HG02759 (cell line): ENCODE measurements around the gene AFF2.

Experiments
- ATAC-seq: cut with Tn5 transposase; IDR thresholded peaks from one replicate; pipeline ENCODE4 v1.9.1; 2021; ENCODE audit warnings: mild to moderate bottlenecking, moderate library complexity; ENCODE audit not compliant: unreplicated experiment

The AFF2 gene

GRCh38 chrX:148909758-148910157 lies 409.3 kb downstream of the AFF2 start:
- ATAC-seq: no peak

DNA sequence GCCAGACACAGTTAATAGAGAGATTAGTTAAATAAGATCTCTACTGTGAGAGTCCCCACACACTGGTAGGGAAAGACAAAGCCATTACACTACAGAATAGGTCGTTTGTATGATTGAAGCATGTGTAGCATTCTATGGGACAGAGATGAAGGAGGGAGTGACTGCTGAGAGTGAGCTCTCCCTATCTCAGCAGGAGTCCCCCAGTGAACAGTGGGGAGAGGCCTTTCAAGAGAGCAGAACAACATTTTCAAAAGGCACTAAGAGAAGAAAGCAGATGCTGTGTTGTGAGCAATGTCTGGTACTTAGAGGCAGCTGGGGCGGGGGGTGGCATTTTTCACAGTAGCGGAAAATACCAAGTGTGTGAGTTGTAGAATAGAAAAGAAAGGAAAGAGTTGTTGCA lies 413.6 kb downstream of the AFF2 start:
- ATAC-seq: no peak

GRCh38 chrX:148914783-148915182 lies 414.4 kb downstream of the AFF2 start:
- no peak for ATAC-seq

DNA sequence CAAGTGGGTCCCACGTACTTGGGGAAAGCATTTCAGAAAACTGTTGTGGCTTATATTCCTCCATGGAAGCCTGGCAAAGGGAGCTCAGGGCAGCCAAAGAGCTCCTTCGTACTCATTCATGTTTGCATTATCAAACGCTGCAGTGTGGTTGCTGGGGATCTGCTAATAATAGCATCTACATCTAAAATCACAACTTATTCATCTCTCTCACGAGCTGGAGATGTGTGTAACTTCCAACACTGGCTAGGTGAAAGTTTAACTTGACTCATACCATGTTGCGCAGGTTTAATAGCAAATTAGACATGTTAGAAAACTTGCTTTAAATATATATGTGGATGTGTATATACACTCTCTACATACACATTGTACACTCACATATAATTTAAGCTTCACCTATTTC lies 415.1 kb downstream of the AFF2 start:
- no peak for ATAC-seq

GRCh38 chrX:148917441-148917840 lies 417.0 kb downstream of the AFF2 start:
- ATAC-seq: no peak

GRCh38 chrX:148923631-148924030 lies 423.2 kb downstream of the AFF2 start:
- ATAC-seq: no peak

GRCh38 chrX:148926371-148926770 lies 426.0 kb downstream of the AFF2 start:
- ATAC-seq: no peak

- no peak for ATAC-seq
Measured at GRCh38 chrX:148928811-148929210, 428.4 kb downstream of the AFF2 start.

- no peak for ATAC-seq
Measured at GRCh38 chrX:148929686-148930085, 429.3 kb downstream of the AFF2 start.

GRCh38 chrX:148930206-148930729 lies 429.9 kb downstream of the AFF2 start:
- ATAC-seq: no peak

DNA sequence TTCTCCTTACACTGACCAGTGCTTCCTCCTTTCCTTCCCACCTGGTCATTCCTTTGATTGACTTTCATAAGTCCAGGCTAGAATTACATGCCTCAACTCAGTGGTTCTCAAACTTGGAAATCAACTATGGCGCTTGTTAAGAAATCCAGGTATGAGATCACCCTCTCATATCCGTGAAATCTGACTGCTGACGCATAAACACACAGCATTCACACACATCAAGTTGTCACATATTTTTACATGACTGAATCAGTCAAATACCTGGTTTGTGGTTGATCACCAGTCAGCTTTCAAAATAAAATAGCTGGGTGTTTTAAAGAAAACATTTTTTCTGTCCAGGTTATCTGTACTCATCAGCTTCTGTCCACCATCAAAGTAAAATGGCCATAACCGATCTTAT lies 433.5 kb downstream of the AFF2 start:
- no peak for ATAC-seq

DNA sequence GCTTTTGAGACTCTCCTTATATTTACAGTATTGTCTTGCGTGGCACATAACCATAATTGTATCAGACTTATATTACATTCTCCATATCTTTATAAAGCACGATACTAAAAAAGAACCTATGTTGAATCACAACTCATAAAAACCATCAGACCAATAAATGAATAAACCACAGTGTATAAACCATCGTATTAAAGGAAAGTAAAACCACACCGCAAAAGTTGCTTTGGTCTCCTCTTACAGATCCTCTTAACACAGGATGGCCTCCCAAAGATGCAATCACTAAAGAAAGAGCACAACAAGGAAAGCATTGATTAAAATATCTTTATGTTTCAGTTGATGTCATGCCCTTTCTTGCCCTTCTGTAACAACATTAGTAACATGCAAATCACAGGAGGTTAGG lies 437.9 kb downstream of the AFF2 start:
- no peak for ATAC-seq

DNA sequence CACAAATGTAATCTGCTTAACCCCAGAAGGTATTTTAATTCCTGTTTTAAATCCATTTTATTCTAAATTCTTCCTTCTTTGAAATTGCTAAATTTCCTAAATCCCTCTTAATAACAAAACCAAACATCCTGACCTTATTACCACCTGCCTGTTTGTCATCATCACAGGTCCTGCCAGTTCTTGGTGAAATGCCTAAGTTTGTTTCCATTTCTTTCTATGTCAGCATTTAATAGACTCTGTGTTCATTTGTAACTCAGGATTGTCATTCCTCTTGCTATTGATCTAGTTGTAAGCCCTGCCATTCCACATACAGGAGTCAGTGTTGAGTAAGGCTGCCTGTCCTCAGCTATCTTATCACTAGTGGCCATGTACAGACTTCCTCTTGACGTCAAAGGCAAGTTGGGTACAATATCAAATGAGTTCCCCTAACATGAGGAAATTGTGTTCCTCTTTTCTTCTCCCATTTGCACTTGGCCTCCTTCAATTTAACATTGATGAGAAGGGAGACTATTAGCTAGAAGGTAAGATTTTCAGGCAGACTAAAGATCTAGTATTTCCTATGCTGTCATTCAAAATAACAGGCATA lies 440.1 kb downstream of the AFF2 start:
- no peak for ATAC-seq

GRCh38 chrX:148942754-148943153 lies 442.3 kb downstream of the AFF2 start:
- ATAC-seq: no peak

DNA sequence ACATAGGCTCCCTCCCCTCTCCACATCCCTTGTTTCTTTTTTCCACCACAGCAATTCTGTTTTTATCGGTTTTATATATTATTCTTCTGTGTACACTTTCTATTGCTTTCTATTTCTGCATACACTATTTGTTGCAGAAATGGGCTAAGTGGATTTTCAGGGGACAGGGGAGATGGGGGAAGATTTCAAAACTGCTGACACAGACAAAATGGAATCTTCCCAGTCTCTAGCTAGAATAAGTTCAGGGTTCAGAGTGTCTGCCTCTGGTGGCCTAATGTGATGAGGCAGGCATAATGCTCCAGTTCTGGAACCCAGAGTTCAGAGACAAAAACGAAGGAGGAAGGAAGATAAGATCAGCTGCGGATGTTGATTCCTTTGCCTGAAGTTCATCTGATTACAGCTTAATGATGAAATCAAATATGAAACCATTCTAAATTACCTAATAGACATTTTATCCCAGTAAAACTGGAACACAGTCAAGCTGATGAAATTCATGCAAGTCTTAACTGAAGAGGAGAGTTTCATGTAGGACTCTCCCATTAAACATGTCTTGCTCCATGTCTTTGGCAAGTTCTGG lies 447.1 kb downstream of the AFF2 start:
- ATAC-seq: no peak

DNA sequence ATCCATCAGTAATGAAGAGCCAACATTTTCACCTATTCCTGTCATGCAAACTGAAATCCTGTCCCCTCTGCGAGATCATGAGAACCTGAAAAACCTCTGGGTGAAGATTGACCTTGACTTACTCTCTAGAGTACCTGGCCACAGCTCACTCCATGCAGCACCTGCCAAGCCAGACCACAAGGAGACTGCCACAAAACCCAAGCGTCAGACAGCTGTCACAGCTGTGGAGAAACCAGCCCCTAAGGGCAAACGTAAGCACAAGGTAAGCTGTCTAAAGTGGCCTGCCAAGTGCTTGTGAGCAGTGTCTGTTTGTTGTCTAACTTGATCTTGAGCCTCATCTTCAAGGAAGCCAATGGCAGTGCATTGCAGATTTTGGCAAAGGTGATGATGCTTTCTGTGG lies 455.9 kb downstream of the AFF2 start:
- no peak for ATAC-seq

DNA sequence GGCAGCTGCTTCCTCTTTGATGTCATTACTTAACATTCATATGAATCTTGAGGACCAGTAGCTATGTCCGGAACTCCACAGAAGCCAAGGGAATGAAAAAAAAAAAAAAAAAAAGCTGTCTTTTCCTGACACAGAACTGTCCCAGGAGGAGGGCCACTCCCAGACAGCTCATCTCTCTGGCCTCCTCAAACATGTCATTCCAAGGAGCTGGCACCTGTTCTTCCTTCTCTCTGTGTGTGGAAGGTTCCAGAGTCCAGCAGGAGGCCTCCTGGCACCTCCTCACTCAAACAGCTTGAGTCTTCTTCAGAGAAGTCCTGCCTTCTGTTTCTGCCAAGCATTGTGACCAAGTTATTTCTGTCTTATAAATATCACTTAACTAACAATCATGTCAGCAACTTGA lies 458.5 kb downstream of the AFF2 start:
- no peak for ATAC-seq

- ATAC-seq: no peak
Measured at GRCh38 chrX:148960060-148960459, 459.6 kb downstream of the AFF2 start.

DNA sequence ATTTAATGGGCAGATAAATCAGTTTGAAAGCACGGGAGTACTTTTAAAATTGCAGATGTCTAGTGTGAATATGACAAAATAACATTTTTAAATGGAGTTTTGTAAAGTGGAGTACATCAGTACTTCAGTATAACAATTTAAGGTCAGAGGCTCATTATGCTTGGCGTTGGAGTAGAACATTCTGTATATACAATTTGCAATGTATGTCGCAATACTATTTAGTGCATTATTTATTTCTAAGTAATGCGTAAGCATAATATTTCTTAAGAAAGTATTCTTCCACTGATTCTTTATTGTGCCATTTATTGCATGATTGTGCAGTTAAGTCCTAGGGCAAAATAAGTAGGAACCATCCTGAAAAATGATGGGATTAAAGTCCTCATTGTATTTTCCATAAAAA lies 461.6 kb downstream of the AFF2 start:
- ATAC-seq: no peak

- no peak for ATAC-seq
Measured at GRCh38 chrX:148976571-148977400, 476.4 kb downstream of the AFF2 start.

DNA sequence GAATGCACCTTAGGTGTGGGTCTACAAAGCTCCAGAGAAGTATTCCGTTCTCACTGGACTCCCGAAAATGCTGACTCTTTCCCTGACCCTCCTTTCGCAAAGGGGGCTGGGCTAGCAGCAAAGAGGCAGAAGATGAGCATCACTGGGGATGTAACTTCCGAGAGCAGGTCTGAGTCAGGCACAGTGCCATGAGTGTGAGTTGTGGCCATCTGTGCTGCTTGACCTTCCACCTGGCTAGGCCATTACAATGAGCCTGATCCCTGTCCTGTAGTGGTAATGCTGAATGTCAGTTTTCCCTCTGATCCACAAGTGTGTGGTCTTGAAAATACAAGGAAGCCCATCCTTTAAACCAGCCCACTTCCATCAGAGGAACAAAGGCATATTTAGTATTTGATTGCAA lies 479.4 kb downstream of the AFF2 start:
- no peak for ATAC-seq

GRCh38 chrX:148984238-148984637 lies 483.8 kb downstream of the AFF2 start:
- no peak for ATAC-seq
